DND-41 (cell line): ENCODE measurements around the gene PPFIBP1.

ENCODE experiments used
- ATAC-seq: fragments of 200-7000 bp; cut with Tn5 transposase; 3 replicates; pipeline ENCODE4 v1.9.1; 2021; ENCODE audit warnings: low read depth; ENCODE audit not compliant: insufficient read depth
- DNase-seq: peaks from one replicate; pipeline ENCODE4 v3.0.0-alpha.2; 2020
- H2AFZ ChIP-seq: 2 replicates; pipeline ENCODE4 v1.6.0; 2012; ENCODE audit warnings: low read depth, low read length
- H3K27ac ChIP-seq: 2 replicates; pipeline ENCODE4 v1.5.1; 2012; ENCODE audit warnings: low read length, inconsistent platforms
- H3K27me3 ChIP-seq: fragments of 200-600 bp; sonication (generic); 2 replicates; pipeline ENCODE4 v1.6.0; 2012; ENCODE audit warnings: low read length, mild to moderate bottlenecking, inconsistent platforms; ENCODE audit not compliant: insufficient read depth, poor library complexity
- H3K36me3 ChIP-seq: 2 replicates; pipeline ENCODE4 v1.5.1; 2012; ENCODE audit warnings: low read length, inconsistent platforms; ENCODE audit not compliant: insufficient read depth
- H3K4me1 ChIP-seq: 2 replicates; pipeline ENCODE4 v1.5.1; 2012; ENCODE audit warnings: mild to moderate bottlenecking, low read length; ENCODE audit not compliant: insufficient read depth
- H3K4me2 ChIP-seq: 2 replicates; pipeline ENCODE4 v1.6.0; 2012; ENCODE audit warnings: mild to moderate bottlenecking, moderate library complexity, low read length, inconsistent platforms; ENCODE audit not compliant: insufficient read depth
- H3K4me3 ChIP-seq, 2 experiments: fragments of 200-600 bp in 1 of 2; shearing (Covaris generic) in 1 of 2; 2 replicates each; pipeline ENCODE4 v1.5.1; 2012 to 2016; ENCODE audit warnings: inconsistent platforms in 2 of 2, low read length in 2 of 2, mild to moderate bottlenecking in 2 of 2, low read depth in 1 of 2, moderate library complexity in 1 of 2
- H3K79me2 ChIP-seq: 2 replicates; pipeline ENCODE4 v1.6.0; 2012; ENCODE audit warnings: low read length, inconsistent platforms; ENCODE audit not compliant: insufficient read depth
- H3K9ac ChIP-seq: 2 replicates; pipeline ENCODE4 v1.6.0; 2012; ENCODE audit warnings: low read depth, mild to moderate bottlenecking, inconsistent platforms, low read length, moderate library complexity
- H3K9me3 ChIP-seq: 2 replicates; pipeline ENCODE4 v1.5.1; 2012; ENCODE audit warnings: low read length, moderate library complexity, mild to moderate bottlenecking, inconsistent platforms; ENCODE audit not compliant: insufficient read depth, severe bottlenecking
- H4K20me1 ChIP-seq: 2 replicates; pipeline ENCODE4 v1.6.0; 2012; ENCODE audit warnings: low read length; ENCODE audit not compliant: insufficient read depth
- EZH2 ChIP-seq: IDR thresholded peaks from 3 replicates; pipeline ENCODE4 v1.6.1; 2012; ENCODE audit warnings: borderline replicate concordance, low read depth, mild to moderate bottlenecking, moderate library complexity, low read length, inconsistent platforms; ENCODE audit not compliant: severe bottlenecking
- TF ChIP-seq, protein P1 (sequence below): IDR thresholded peaks from 2 replicates; pipeline ENCODE4 v1.5.1; 2012; ENCODE audit warnings: borderline replicate concordance, low read length, moderate library complexity, mild to moderate bottlenecking; ENCODE audit not compliant: poor library complexity, severe bottlenecking; ENCODE audit errors: extremely low read depth

The PPFIBP1 gene

DNA sequence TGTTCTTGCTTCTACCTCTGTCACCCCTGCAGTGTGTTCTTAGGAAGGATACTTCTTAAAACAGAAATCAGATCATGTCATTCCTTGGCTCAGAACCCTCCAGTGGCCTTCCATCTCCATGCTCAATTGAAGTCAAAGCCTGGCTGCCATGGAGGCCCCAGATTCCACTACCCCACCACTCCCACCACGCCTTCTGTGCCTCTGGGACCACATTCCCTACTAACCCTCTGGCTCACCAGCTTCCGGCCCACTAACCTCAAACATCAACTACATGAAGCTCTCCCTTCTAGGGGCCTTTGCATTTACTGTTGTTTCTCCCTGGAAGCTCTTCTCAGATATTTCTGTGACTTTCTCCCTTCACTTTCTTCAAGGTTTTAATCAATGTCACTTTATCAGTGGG lies 96.1 kb downstream of the PPFIBP1 start:
- ATAC-seq, result no peak
- H2AFZ ChIP-seq, result no peak overlapping the region
- no peaks in the 10 kb centered on the region for H3K27me3 ChIP-seq
- no peaks in the 10 kb centered on the region for H3K79me2 ChIP-seq
- no peaks in the 10 kb centered on the region for H3K36me3 ChIP-seq
- no peaks in the 10 kb centered on the region for H4K20me1 ChIP-seq
- H3K27ac ChIP-seq, result no peak overlapping the region
- no peak overlapping the region for H3K4me3 ChIP-seq
- no peaks in the 10 kb centered on the region for H3K4me1 ChIP-seq
- no peak overlapping the region for H3K4me2 ChIP-seq
- TF ChIP-seq, protein P1, sequence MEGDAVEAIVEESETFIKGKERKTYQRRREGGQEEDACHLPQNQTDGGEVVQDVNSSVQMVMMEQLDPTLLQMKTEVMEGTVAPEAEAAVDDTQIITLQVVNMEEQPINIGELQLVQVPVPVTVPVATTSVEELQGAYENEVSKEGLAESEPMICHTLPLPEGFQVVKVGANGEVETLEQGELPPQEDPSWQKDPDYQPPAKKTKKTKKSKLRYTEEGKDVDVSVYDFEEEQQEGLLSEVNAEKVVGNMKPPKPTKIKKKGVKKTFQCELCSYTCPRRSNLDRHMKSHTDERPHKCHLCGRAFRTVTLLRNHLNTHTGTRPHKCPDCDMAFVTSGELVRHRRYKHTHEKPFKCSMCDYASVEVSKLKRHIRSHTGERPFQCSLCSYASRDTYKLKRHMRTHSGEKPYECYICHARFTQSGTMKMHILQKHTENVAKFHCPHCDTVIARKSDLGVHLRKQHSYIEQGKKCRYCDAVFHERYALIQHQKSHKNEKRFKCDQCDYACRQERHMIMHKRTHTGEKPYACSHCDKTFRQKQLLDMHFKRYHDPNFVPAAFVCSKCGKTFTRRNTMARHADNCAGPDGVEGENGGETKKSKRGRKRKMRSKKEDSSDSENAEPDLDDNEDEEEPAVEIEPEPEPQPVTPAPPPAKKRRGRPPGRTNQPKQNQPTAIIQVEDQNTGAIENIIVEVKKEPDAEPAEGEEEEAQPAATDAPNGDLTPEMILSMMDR, result no peak
- no peak for TF ChIP-seq EZH2
- no peak for DNase-seq
- no peaks in the 10 kb centered on the region for H3K9me3 ChIP-seq
- no peak overlapping the region for H3K9ac ChIP-seq

DNA sequence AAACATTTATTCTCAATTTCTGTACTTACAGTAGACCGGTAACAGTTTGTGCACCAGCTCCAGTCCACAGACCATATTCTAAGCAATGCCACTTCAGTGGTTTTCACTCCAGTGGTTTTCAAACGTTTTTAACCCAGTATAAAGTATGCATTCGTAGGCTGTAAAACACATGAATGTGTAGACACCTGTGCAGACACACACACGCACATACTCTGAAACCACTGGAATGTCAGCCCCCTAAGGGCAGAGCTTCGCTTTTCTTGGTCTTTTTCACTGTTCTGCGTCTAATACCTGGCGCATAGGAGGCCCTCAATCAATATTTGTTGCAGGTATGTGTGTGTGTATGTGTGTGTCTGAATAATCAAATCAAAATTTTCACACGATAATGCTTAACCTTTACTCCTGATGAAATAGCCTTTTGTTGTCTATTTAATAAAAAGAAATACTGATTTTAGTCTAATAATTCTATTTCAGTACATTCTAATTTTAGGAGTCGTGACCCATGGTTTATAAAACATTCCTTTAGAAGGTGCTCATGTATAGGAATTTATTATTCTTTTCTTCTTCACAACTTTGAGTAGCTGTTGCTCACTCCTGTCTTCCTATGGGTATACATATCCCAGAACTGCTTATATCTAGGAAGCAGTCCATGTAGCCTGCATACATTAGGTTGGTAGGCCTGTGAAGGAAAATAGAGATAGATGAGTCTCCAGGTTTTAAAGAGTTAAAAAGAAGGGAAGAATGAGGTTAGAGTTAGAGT lies 98.6 kb downstream of the PPFIBP1 start:
- DNase-seq (no peak), ATAC-seq (no peak)
- Histone ChIP-seq H3K4me2 (no peak overlapping the region), H3K9ac (no peak overlapping the region), H3K27me3 (no peaks in the 10 kb centered on the region), H4K20me1 (no peaks in the 10 kb centered on the region), H3K79me2 (no peaks in the 10 kb centered on the region), H2AFZ (no peak overlapping the region), H3K36me3 (no peaks in the 10 kb centered on the region), H3K27ac (no peak overlapping the region), H3K4me1 (0 out of 2 replicates have a peak, but pooled peaks cover 2% of the 10 kb centered on the region), H3K9me3 (no peaks in the 10 kb centered on the region), H3K4me3 (no peak overlapping the region)
- TF ChIP-seq, protein P1, result no peak
- TF ChIP-seq EZH2, result no peak

DNA sequence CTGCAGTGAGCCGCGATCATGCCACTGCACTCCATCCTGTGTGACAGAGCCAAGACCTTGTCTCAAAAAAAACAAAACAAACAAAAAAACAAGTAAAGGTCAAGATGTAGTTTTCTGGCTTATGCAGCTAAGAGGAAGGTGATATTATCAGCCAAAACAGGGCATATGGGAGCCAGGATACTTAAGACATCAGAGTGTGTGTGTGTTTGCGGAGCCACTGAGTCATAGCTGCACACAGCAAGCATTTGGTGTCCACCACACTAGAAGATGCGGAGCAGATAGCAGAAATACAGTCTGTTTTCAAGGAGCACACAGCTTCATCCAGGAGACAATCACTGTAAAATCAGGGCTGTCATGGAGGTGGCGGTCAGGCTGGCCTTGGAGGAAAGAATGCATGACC lies 99.6 kb downstream of the PPFIBP1 start:
- no peak overlapping the region for H2AFZ ChIP-seq
- H3K4me3 ChIP-seq, result no peak overlapping the region
- H3K4me2 ChIP-seq, result no peak overlapping the region
- H3K79me2 ChIP-seq, result no peaks in the 10 kb centered on the region
- H3K4me1 ChIP-seq, result 0 out of 2 replicates have a peak, but pooled peaks cover 5% of the 10 kb centered on the region
- ATAC-seq (no peak), DNase-seq (no peak)
- H4K20me1 ChIP-seq, result no peaks in the 10 kb centered on the region
- H3K27ac ChIP-seq, result no peak overlapping the region
- H3K36me3 ChIP-seq, result no peaks in the 10 kb centered on the region
- H3K27me3 ChIP-seq, result no peaks in the 10 kb centered on the region
- H3K9ac ChIP-seq, result no peak overlapping the region
- TF ChIP-seq, protein P1, result no peak
- TF ChIP-seq EZH2, result no peak
- H3K9me3 ChIP-seq, result no peaks in the 10 kb centered on the region
